ENCODE measurements around the gene TBC1D24.

- TF ChIP-seq CTCF (IDR thresholded peaks at IDR 0.05; ENCODE audit: low read length): no peak
- TF ChIP-seq EZH2 (IDR thresholded peaks at IDR 0.05; ENCODE audit: borderline replicate concordance, low read length): no peak
Measured at GRCh38 chr16:2532494-2533141, 57.7 kb downstream of the TBC1D24 start.

All from OCI-LY1 (cell line).